G401 (cell line): ENCODE measurements around the gene DLL4. TPM values are rescaled to one million over a fixed set of nuclear protein-coding genes. Genes with fewer than 3 reads are reported as not detected.
"Not testable (repeated sequence)": the region's sequence is repeated elsewhere in the genome, so short reads cannot be mapped to it uniquely, and the experiment has no call there.

ENCODE experiments used
- DNase-seq: peaks from one replicate; pipeline ENCODE4 v3.0.0-alpha.2; 2015; ENCODE audit warnings: low spot score
- in situ Hi-C: cut with HindIII; loops from 2 replicates; pipeline ENCODE4 v1.10.0; 2016; ENCODE audit warnings: low sequenced_read_pairs, mixed read lengths
- total RNA-seq: library from RNA; depleted of rRNA; stranded (reverse); fragments of >200 nt; shearing (Covaris generic); gene quantifications from 2 replicates; pipeline ENCODE4 v1.2.3, GENCODE V29; 2014

The DLL4 gene
- total RNA-seq, 1 experiment from 2014 or later = 0.20 TPM

DNA sequence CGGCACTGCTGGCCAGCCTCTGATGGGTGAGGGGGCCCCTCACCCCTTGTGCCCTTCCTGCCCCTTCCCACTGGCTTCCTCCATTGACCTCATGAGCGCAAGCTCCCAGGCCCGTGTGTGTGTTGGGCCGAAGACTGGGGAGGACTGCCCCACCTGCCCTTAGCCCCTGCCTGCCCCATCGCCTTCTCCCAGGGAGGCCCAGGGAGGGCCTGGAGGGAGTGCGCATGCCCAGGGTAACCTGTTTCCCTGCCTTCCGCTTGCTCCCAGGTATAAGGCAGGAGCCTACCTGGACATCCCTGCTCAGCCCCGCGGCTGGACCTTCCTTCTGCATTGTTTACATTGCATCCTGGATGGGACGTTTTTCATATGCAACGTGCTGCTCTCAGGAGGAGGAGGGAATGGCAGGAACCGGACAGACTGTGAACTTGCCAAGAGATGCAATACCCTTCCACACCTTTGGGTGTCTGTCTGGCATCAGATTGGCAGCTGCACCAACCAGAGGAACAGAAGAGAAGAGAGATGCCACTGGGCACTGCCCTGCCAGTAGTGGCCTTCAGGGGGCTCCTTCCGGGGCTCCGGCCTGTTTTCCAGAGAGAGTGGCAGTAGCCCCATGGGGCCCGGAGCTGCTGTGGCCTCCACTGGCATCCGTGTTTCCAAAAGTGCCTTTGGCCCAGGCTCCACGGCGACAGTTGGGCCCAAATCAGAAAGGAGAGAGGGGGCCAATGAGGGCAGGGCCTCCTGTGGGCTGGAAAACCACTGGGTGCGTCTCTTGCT is 8.8 kb downstream of the DLL4 start:
- in situ Hi-C loops = no loop called here
- peak; percentile 63 for DNase-seq

DNA sequence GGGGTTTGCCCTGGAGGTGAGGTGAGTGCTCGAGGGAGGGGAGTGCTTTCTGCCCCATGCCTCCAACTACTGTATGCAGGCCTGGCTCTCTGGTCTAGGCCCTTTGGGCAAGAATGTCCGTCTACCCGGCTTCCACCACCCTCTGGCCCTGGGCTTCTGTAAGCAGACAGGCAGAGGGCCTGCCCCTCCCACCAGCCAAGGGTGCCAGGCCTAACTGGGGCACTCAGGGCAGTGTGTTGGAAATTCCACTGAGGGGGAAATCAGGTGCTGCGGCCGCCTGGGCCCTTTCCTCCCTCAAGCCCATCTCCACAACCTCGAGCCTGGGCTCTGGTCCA is 9.4 kb downstream of the DLL4 start:
- no peak for DNase-seq
- in situ Hi-C loops = no loop called here

DNA sequence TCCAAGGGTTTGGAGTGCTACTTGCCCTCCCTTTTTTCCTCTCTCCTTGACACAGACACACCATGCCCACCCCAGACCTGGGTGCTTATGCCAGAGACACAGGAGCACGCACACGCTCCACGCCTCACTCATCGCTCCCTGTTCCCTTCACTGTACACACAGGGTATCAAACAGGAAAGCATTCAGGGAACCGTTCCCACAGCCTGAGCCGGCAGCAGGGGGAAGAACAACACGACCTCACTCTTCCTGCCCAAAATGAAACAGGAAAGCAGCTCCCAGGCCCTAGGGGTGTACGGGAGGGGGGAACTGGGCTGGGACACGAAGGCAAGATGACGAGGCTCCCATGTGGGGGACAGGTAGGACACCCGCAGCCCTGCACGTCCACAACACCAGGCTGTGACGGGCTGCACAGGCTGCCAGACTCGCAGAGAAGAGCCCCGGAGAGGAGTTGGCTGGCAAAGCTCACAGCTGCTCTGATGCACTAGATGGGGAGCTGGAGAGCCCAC is 11.2 kb downstream of the DLL4 start:
- peak; percentile 31 for DNase-seq
- in situ Hi-C loops = no loop called here

DNA sequence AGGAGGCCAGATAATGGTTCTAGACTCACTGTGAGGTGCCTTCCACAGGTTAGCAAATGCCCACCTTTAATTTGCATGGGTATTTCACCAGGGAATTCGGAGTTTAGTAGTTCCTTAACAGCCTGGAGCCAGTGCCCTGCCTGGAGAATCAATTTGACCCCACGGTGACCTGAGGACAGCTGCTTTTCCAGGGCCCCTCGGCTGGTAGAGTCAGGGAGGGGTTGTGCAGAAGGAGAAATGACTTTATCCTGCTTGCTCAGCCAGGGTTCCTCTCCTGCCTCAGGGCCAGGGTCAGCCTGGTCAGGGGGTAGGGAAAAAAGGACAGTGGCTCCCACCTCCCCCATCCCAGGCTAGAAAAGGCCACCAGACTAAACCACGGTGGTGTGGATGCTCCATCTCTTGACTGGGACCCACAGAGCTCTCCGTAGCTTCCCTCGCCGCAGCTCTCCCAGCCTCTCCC is 12.0 kb downstream of the DLL4 start:
- no peak for DNase-seq
- in situ Hi-C loops = no loop called here

DNA sequence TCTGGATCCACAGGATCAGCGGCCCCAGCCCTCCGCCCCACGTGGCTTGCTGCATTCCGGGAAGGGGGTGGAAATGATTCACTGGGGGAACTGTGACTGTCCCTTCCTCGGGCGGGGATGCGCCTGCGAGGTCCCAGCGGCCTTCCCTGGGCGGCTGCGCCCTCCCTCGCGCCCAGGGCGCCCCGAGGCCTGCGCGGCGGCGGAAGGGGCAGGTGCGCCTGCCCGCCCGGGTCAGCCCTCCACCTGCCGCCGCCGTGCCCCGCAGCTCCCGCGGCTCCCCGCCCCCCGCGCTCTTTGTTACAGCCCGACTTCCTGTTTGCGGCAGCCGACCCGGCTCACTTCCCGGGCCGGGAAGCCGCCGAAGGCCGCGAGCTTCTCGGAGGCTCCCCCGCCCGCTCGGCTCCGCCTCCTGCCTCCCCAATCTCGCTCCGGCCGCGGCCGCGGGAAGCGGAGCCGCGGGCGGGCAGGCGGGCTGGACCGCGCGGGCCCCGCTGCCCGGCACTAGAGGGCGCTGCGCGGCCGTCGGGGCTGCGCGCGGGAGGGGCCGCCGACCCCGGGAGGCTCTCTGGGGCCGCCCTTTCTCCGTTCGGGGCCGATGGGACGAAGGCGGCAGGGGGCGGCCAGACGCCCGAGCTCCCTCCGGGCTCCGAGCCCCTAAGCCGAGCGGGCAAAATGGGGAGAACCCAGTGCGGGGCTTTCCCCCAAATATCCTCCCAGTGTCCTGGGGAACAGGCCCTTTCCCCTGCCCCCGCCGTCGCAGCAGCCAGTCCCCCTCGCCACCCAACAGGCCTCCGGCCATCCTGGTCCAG is 12.6 kb downstream of the DLL4 start:
- peak; percentile 76 for DNase-seq
- in situ Hi-C loops = no loop called here

DNA sequence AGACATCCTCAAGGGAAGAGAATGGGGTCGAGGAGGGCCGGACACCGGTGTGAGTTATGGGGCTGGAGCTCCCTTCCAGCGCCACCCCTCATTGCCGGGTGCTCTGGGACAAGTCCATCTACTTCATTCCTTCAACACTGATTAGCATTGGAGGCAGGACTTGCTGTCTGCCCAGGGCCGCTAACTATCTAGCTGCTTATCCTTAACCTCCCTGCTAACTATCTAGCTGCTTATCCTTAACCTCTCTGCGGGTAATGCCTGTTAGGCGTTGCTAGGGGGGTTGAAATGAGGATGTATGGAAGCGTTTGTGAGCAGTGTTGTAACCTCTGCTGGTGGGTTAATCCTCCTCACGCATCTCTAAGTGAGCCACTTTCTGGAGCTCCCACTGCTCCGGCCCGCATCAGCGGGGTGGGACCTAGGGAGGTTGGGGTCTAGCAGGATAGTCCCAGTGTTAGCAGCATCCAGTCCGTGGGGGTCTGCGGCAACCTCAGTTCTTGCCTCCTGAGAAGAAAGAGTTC is 13.3 kb downstream of the DLL4 start:
- no peak for DNase-seq

DNA sequence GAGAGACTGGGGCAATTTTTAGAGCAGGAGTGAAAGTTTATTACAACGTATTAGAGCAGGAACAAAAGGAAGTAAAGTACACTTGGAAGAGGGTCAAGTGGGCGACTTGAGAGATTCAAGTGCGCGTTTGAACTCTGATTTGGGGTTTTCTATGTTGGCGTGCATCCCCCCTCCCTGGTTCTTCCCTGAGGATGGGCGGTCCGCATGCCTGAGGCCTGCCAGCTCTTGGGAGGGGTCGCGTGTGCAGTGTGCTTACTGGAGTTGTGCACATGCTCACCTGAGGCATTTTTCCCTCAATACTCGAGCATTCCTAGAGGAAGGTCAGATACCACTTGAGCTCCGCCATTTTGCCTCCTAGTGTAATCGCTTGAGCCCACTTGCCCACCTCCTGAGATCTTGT is 13.7 kb downstream of the DLL4 start:
- no peak for DNase-seq
- in situ Hi-C loops = no loop called here

More for the DNA sequence above, 13.3 kb downstream of the DLL4 start:
- in situ Hi-C loops = no loop called here

DNA sequence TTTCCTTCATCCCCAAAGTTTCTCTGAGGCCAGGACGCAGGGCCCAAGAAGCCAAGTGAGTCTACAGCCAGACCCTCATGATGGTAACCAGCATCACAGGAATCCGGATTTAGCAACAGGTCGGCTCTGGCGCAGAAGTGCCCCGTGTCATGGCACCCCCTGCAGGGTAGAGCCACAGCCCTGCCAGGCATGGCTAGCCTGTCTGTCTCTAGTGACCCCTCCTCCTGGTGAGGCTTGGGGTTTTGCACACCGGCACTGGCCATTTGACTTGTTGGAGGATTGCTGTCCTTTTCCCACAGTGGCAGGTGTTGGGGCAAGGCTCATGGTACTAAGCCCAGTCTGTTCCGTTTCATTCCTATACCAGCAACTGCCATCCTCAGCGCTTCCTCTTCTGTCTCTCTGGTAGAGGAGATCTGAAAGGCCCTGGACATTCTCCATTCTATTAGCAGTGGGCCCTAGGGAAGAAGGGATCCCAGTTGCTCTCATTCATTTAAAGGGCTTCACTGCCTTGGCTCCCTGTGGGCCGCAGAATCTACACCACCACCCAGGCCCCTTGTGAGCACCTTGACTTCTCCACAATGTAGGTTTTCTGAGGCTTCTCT is 14.7 kb downstream of the DLL4 start:
- DNase-seq = no peak
- in situ Hi-C loops = no loop called here

DNA sequence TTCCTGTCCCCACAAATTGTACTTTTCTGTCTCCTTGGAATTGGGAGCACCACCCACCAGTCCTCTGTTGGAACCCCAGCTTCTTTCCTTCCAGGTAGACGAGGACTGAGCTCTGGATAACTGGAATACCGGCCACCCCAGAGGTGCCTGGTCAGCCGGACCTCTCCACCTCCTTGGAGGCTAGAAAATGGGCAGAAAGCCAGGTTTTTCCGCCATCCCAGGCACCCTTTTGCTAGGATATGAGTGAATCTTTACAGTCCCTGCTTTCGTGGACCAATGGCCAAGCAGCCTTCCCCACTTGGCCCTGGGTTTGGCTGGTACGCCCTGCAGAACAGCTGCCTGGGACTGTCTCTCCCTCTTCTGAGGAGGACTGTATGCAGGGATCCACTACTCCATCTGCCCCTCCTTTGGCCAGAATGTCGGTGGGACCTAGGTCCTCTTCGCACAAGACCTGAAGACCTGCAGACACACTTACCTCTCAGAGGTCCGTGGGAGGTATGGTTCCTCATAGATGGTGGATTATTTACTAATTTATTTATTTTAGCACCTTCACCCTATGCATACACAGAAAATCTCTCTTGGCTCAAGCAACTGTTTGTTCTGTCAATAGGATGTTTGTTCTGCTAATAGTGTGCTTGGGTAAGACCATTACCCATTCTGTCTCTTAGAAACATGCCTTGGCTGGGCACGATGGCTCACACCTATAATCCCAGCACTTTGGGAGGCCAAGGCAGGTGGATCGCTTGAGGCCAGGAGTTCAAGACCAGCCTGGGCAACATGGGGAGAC is 15.6 kb downstream of the DLL4 start:
- in situ Hi-C loops = no loop called here
- DNase-seq = no peak

DNA sequence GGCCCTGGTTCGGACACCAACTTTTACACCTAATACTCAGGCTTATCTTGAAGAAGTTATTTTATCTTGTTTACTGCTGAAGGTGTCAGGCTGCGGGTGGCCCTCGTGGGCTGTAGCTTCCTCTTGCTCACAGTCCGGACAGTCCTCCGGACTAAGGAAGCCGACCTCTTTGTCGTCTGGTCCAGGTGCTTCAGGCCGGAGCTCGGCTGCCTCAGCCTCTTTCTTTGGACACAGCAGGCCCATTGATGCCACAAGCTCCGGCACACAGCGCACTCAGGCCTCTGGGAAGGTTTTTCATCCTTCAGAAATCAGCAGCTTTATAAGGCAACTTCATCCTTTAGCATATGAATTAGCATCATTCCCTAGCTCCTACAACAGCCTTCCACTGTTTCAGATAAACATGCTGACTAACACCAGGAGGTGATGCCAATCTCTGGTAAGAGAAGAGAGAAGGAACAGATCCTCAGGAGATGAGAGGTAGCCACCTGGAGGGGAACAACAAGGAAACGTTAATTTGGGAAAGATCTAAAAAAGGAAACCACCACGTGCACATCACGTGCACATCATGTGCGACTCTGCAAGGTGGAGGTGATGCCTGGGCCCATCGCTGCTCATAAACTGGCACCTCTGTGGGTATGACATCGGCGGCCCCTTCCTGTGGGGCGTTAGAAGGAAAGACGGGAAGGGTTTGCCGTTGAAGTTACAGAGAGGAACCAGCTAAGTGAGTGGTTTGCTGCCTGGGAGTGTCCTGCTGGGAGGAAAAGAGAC is 19.8 kb downstream of the DLL4 start:
- in situ Hi-C loops = no loop called here
- DNase-seq = no peak

DNA sequence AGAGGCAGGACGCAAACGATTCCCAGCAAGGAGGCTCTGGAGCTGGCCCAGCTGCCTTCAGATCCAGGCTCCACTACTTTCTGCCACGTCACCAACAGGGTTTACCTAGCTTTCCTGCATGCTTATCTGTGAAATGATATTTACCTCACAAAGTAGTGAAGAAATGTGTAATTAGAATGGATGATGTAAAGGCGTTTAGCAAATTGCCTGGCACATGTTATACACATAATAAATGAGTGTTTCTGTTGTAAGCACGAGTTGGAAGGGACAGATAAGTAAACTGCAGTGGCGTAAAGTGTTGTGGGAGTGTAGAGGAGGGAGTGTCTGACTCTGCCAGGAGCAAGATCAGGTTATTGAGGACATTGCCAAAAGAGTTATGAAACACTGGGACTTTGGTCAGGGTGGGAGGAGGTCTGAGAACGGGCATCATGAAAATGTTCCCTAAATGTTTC is 20.6 kb downstream of the DLL4 start:
- DNase-seq = no peak
- in situ Hi-C loops = no loop called here

DNA sequence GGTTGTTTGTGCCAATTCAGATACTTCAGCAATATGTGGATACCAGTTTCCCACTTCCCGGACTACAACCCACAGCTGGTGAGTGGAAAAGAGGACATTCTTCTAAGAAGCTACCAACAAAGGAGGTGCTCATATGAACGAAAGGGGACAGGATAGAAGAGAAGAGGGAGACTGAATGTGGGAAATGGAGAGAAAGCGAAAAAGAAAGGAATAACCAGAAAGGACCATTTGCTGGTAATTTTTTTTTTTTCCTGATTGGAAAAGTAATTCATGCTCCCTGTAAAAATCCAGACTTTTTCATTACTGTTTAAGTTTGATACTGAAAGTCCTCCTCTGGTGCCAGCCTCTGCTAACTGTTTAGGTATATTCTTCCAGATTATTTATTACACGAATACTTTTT is 22.6 kb downstream of the DLL4 start:
- DNase-seq = no peak
- in situ Hi-C loops = no loop called here

DNA sequence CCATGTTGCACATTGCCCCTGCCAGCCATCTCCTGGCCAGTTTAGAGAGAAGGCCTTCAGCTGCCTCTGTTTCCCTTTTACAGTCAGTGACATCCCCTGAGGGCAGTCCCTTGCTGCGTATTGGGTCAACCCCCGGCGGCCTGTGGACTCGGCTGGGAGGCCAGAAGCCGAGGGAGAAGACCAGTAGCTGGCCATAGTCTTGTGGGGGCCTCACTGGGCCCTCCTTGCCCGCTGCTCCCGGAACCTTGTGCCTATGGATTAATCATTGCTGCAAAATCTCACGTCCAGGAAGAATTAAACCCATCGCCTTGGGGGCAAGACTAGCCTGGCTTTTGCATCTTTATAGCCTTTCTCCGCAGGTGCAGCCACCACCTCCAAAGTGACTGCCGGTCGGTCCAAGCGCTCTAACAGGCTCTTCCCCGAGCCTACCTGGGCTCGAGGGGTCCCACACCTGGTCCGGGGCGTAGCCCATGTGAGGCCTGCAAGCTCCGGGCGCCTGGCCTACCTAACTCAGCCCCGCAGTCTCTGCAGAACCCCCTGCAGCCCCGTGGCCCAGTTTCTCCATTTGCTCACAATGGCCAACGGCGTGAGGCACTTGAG is 23.3 kb downstream of the DLL4 start:
- in situ Hi-C loops = no loop called here

DNA sequence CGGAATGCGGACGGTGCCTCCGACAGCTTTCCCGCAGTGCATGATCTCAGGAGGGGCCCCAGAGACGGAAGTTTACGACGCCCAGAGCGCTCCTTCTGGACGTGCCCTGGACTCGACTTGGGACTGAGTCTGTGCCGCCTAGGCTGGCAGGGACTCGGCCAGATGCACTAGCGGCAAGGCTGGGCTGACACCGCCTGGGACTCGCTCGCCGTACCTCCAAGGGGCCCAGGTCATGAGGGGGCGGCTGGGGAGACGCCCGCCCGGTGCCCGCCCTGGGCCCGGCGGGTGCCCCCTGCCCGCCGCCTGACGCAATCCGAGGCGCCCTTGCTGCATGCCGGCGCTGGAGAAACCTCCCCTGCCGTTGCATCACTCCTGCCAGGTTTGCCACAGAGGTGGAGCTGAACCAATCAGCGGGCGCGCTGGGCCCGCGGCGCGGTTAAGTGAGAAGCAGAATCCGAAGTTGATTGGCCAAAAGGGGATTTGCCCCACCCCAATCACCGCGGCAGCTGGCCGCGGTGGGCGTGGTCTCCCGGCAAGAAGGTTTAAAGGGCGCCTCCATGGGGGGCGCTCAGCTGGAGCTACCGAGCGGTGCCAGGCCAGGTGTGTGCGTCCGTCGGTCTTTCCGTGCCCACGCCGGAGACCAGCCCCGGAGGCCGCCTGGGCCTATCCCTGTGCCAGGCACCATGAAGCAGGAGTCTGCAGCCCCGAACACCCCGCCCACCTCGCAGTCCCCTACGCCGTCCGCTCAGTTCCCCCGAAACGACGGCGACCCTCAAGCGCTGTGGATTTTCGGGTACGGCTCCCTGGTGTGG is 24.0 kb downstream of the DLL4 start, which contains the start of gene CHAC1:
Gene CHAC1 (plus strand): TSS at position 571 of the 812 bp plus-strand sequence. CDS start 113 bp downstream, at position 684.
- in situ Hi-C loops = no loop called here
- DNase-seq = peak; percentile 97

More for the DNA sequence above, 23.3 kb downstream of the DLL4 start:
- DNase-seq = no peak

DNA sequence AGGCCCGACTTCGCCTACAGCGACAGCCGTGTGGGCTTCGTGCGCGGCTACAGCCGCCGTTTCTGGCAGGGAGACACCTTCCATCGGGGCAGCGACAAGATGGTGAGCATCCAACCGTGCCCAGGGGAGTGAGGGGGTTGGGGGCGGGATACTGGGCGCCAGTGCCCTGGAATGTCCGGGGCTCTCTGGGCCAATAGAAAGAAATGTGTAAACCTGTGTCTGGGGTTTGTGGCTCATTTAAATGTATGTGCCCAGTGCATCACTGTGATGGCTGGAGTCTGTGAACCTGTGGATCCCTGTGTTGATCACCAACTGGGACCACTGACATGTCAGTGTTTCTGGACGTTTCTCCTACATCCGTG is 24.6 kb downstream of the DLL4 start:
- DNase-seq = no peak
- in situ Hi-C loops = no loop called here

DNA sequence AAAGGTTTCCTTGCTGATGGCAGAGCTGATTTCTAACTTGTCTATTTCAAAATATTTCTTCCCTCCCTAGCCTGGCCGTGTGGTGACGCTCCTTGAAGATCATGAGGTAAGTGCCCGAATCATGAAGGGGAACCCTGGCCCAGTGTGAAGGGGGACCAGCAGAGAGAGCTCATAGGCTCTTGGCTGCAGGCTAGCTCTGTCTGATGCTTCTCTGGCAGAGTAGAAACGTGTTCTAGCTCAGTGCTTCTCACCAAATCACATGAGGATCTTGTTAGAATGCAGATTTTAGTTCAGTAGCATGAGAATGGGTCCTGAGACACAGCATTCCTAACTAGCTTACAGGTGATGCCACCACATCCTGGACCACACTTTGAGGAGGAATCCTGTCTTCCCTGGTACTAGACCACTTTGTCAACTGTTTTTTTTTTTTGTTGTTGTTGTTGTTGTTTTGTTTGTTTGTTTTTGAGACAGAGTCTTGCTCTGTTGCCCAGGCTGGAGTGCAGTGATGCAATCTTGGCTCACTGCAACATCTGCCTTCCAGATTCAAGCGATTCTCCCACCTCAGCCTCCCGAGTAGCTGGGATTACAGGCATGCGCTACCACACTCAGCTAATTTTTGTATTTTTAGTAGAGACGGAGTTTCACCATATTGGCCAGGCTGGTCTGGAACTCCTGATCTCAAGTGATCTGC is 25.2 kb downstream of the DLL4 start:
- DNase-seq = peak; percentile 23
- in situ Hi-C loops = not testable (repeated sequence)
